Neural cell (in vitro differentiated cells): Measurements from ENCODE around the gene UBE3B.

ENCODE experiments used
- EP300 ChIP-seq: fragments of 450-650 bp; conservative IDR thresholded peaks from 2 replicates; pipeline ENCODE4 v1.6.1; 2014; ENCODE audit warnings: antibody characterized with exemption, mild to moderate bottlenecking, moderate library complexity; ENCODE audit not compliant: poor library complexity, severe bottlenecking
- EZH2 ChIP-seq: fragments of 200-600, 300-800 bp; shearing (Covaris generic), sonication (generic); IDR thresholded peaks from 2 replicates; pipeline ENCODE4 v1.6.1; 2014; ENCODE audit warnings: antibody characterized with exemption, low read length, borderline replicate concordance, mild to moderate bottlenecking; ENCODE audit not compliant: insufficient read depth, poor library complexity, severe bottlenecking
- MXI1 ChIP-seq: fragments of 450-650 bp; conservative IDR thresholded peaks from 2 replicates; pipeline ENCODE4 v1.6.1; 2014; ENCODE audit warnings: antibody characterized with exemption, mild to moderate bottlenecking; ENCODE audit not compliant: poor library complexity, severe bottlenecking
- POLR2AphosphoS5 ChIP-seq: IDR thresholded peaks from 2 replicates; pipeline ENCODE4 v1.6.1; 2012
- RAD21 ChIP-seq: fragments of 450-650 bp; conservative IDR thresholded peaks from 2 replicates; pipeline ENCODE4 v1.6.1; 2014; ENCODE audit warnings: antibody characterized with exemption, mild to moderate bottlenecking, moderate library complexity
- TF ChIP-seq, protein P1 (sequence below): IDR thresholded peaks from 2 replicates; pipeline ENCODE4 v1.6.1; 2012; ENCODE audit warnings: borderline replicate concordance
- TF ChIP-seq, protein P2 (sequence below): fragments of 450-650 bp; IDR thresholded peaks from 2 replicates; pipeline ENCODE4 v1.5.1; 2014; ENCODE audit warnings: antibody characterized with exemption, mild to moderate bottlenecking, moderate library complexity; ENCODE audit not compliant: poor library complexity, severe bottlenecking

DNA sequence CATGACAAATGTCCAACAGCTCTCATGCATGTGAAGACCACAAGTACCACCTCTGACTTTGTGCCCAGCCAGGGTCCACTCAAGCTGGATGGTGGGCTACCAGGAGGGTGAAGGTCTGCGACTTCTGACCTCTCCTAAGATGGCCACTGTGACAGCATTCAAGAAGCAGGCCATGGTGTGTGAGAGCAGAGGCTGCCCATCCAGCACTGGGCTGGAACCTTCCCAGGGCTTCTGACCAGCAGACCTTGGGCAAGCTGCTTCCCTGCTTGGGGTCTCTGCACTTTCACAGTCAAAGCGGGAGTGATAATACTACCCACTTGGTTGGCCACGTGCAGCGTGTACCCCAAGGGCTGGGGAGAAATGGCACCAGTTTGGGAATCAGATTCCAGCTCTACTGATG, 85.4 kb downstream of the UBE3B start:
- TF ChIP-seq POLR2AphosphoS5 (no peak), EZH2 (no peak), MXI1 (no peak), EP300 (no peak), RAD21 (no peak)
- TF ChIP-seq, protein P1, sequence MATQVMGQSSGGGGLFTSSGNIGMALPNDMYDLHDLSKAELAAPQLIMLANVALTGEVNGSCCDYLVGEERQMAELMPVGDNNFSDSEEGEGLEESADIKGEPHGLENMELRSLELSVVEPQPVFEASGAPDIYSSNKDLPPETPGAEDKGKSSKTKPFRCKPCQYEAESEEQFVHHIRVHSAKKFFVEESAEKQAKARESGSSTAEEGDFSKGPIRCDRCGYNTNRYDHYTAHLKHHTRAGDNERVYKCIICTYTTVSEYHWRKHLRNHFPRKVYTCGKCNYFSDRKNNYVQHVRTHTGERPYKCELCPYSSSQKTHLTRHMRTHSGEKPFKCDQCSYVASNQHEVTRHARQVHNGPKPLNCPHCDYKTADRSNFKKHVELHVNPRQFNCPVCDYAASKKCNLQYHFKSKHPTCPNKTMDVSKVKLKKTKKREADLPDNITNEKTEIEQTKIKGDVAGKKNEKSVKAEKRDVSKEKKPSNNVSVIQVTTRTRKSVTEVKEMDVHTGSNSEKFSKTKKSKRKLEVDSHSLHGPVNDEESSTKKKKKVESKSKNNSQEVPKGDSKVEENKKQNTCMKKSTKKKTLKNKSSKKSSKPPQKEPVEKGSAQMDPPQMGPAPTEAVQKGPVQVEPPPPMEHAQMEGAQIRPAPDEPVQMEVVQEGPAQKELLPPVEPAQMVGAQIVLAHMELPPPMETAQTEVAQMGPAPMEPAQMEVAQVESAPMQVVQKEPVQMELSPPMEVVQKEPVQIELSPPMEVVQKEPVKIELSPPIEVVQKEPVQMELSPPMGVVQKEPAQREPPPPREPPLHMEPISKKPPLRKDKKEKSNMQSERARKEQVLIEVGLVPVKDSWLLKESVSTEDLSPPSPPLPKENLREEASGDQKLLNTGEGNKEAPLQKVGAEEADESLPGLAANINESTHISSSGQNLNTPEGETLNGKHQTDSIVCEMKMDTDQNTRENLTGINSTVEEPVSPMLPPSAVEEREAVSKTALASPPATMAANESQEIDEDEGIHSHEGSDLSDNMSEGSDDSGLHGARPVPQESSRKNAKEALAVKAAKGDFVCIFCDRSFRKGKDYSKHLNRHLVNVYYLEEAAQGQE: no peak
- TF ChIP-seq, protein P2, sequence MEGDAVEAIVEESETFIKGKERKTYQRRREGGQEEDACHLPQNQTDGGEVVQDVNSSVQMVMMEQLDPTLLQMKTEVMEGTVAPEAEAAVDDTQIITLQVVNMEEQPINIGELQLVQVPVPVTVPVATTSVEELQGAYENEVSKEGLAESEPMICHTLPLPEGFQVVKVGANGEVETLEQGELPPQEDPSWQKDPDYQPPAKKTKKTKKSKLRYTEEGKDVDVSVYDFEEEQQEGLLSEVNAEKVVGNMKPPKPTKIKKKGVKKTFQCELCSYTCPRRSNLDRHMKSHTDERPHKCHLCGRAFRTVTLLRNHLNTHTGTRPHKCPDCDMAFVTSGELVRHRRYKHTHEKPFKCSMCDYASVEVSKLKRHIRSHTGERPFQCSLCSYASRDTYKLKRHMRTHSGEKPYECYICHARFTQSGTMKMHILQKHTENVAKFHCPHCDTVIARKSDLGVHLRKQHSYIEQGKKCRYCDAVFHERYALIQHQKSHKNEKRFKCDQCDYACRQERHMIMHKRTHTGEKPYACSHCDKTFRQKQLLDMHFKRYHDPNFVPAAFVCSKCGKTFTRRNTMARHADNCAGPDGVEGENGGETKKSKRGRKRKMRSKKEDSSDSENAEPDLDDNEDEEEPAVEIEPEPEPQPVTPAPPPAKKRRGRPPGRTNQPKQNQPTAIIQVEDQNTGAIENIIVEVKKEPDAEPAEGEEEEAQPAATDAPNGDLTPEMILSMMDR: no peak
